GM23248 (cell line): ENCODE results near the gene URGCP. TPM values are rescaled to one million over a fixed set of nuclear protein-coding genes. Genes with fewer than 3 reads are reported as not detected.

Experiments used
- polyA plus RNA-seq: library from polyadenylated mRNA; unstranded; fragments of >200 nt; fragmentation: Nextera tagmentation; extraction: Ambion mirVana; gene quantifications from 2 replicates; pipeline ENCODE4 v1.2.1, GENCODE V29; 2016
- small RNA-seq: library from RNA; depleted of rRNA; stranded (forward); fragments of <200 nt; gene quantifications from one replicate; pipeline ENCODE3, GENCODE V24; 2014; ENCODE audit warnings: low read depth, low replicate concordance
- total RNA-seq: library from RNA; depleted of rRNA; stranded (reverse); fragments of >200 nt; shearing (Covaris generic); gene quantifications from 2 replicates; pipeline ENCODE4 v1.2.3, GENCODE V29; 2014; rRNA removed

URGCP gene
- total and polyA plus RNA-seq, 2 experiments from 2014 or later = 26.5 to 29.6 TPM

Small RNA genes within 50 kb of the gene (small RNA-seq; reads per million reads assigned to genes)
- not detected for gene MRPS24

Other genes starting within 250 kb of the URGCP start
- 26.1 and 53.4 TPM in 2 replicates for gene COA1, start 177.1 kb downstream of the URGCP start, total RNA-seq
- gene COA1, start 177.1 kb downstream of the URGCP start, polyA plus RNA-seq = 54.3 and 59.5 TPM in 2 replicates
- 12.8 and 14.7 TPM in 2 replicates for gene BLVRA, start 147.9 kb downstream of the URGCP start, total RNA-seq
- 47.0 and 52.6 TPM in 2 replicates for gene BLVRA, start 147.9 kb downstream of the URGCP start, polyA plus RNA-seq
- gene MRPS24, start 37.1 kb downstream of the URGCP start, total RNA-seq = 79.3 and 113 TPM in 2 replicates
- 163 and 166 TPM in 2 replicates for gene MRPS24, start 37.1 kb downstream of the URGCP start, polyA plus RNA-seq
- gene UBE2D4, start 19.8 kb upstream of the URGCP start, total RNA-seq = 21.7 and 33.0 TPM in 2 replicates
- 20.5 and 22.0 TPM in 2 replicates for gene UBE2D4, start 19.8 kb upstream of the URGCP start, polyA plus RNA-seq
- gene SPDYE1, start 91.3 kb upstream of the URGCP start, total RNA-seq = not detected in 2 replicates
- 0.28 and 0.60 TPM in 2 replicates for gene SPDYE1, start 91.3 kb upstream of the URGCP start, polyA plus RNA-seq
- 175 and 196 TPM in 2 replicates for gene DBNL, start 138.1 kb upstream of the URGCP start, total RNA-seq
- gene DBNL, start 138.1 kb upstream of the URGCP start, polyA plus RNA-seq = 145 and 163 TPM in 2 replicates
- not detected in 2 replicates for gene PGAM2, start 159.0 kb upstream of the URGCP start, total RNA-seq
- gene PGAM2, start 159.0 kb upstream of the URGCP start, polyA plus RNA-seq = not detected in 2 replicates
- 13.9 and 20.3 TPM in 2 replicates for gene POLM, start 175.9 kb upstream of the URGCP start, total RNA-seq
- 10.7 and 12.9 TPM in 2 replicates for gene POLM, start 175.9 kb upstream of the URGCP start, polyA plus RNA-seq
- gene AEBP1, start 197.7 kb upstream of the URGCP start, total RNA-seq = 53.0 and 63.2 TPM in 2 replicates
- gene AEBP1, start 197.7 kb upstream of the URGCP start, polyA plus RNA-seq = 46.6 and 47.0 TPM in 2 replicates
- gene POLD2, start 217.0 kb upstream of the URGCP start, total RNA-seq = 100 and 107 TPM in 2 replicates
- gene POLD2, start 217.0 kb upstream of the URGCP start, polyA plus RNA-seq = 164 and 166 TPM in 2 replicates
- not detected in 2 replicates for gene MYL7, start 234.7 kb upstream of the URGCP start, total RNA-seq
- gene MYL7, start 234.7 kb upstream of the URGCP start, polyA plus RNA-seq = 1.7 TPM in 1 of 2 replicates, not detected in the other